Keratinocyte (primary cell): ENCODE measurements around the gene STK26.

ENCODE experiments used
- EZH2 ChIP-seq: IDR thresholded peaks from one replicate; pipeline ENCODE4 v1.6.1; 2012; ENCODE audit warnings: inconsistent platforms, mild to moderate bottlenecking, low read length, moderate library complexity
- TF ChIP-seq, protein P1 (sequence below), 3 experiments: IDR thresholded peaks in 1 of 3; conservative IDR thresholded peaks in 1 of 3; optimal IDR thresholded peaks in 1 of 3; 2 replicates in 2 of 3; 3 replicates in 1 of 3; pipeline versions ENCODE3 to v1.5.1; 2011; ENCODE audit warnings: low read length in 3 of 3, mild to moderate bottlenecking in 3 of 3, moderate library complexity in 2 of 3, control low read depth in 1 of 3, inconsistent platforms in 1 of 3; ENCODE audit not compliant: insufficient read depth in 2 of 3; ENCODE audit errors: extremely low read depth in 1 of 3

DNA sequence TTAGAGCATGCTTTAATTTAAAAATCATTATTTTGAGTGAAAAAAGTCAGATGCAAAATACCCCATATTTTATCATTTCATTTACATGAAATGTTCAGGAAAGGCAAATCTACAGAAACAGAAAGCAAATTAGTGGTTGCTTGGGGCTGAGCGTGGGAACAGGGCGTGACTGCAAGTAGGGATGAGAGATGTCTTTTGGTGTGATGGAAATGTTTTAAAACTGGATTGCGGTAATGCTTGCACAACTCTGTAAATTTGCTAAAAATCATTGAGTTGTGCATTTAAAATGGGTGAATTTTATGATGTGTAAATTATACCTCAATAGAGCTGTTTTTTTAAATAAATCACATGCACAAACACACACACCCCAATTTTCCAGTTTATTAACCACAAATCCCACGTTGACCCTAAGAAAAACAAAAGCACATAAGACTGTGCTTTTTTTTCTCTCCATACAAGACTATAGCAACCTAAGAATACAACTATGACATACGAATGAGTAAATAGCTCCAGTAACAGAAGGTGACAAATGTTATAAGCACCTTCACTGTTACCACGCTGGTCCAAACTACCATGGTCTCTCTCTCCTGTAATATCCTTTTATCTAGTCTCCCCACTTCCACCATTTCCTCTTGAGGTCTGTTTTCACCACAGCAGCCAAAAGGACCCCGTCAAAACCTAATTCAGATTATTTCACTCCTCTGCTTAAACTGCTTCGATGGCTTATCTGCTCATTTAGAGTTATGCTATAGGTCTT lies 67.5 kb downstream of the STK26 start:
- TF ChIP-seq, protein P1, sequence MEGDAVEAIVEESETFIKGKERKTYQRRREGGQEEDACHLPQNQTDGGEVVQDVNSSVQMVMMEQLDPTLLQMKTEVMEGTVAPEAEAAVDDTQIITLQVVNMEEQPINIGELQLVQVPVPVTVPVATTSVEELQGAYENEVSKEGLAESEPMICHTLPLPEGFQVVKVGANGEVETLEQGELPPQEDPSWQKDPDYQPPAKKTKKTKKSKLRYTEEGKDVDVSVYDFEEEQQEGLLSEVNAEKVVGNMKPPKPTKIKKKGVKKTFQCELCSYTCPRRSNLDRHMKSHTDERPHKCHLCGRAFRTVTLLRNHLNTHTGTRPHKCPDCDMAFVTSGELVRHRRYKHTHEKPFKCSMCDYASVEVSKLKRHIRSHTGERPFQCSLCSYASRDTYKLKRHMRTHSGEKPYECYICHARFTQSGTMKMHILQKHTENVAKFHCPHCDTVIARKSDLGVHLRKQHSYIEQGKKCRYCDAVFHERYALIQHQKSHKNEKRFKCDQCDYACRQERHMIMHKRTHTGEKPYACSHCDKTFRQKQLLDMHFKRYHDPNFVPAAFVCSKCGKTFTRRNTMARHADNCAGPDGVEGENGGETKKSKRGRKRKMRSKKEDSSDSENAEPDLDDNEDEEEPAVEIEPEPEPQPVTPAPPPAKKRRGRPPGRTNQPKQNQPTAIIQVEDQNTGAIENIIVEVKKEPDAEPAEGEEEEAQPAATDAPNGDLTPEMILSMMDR (optimal IDR thresholded peaks at IDR 0.05 in 1 of 3, IDR thresholded peaks at IDR 0.05 in 1 of 3, conservative IDR thresholded peaks at IDR 0.05 in 1 of 3; ENCODE audit: extremely low read depth in 1 of 3, insufficient read depth in 2 of 3, low read length in 3 of 3) = no peak
- TF ChIP-seq EZH2 = no peak
